Upper lobe of right lung (tissue), 1 donor: ENCODE measurements around the gene GPN3. TPM values are rescaled to one million over a fixed set of nuclear protein-coding genes. Genes with fewer than 3 reads are reported as not detected.

Experiments used
- ATAC-seq: fragments of 200-7000 bp; cut with Tn5 transposase; one replicate; pipeline ENCODE4 v1.9.1; 2020; ENCODE audit warnings: mild to moderate bottlenecking, moderate library complexity
- DNase-seq: peaks from one replicate; pipeline ENCODE4 v3.0.0-alpha.2; 2020
- H3K27ac ChIP-seq: fragments of 200-600 bp; one replicate; pipeline ENCODE4 v1.8.0; 2022
- H3K27me3 ChIP-seq: fragments of 200-600 bp; one replicate; pipeline ENCODE4 v1.8.0; 2022; ENCODE audit warnings: mild to moderate bottlenecking
- H3K36me3 ChIP-seq: fragments of 200-600 bp; one replicate; pipeline ENCODE4 v1.8.0; 2022
- H3K4me1 ChIP-seq: fragments of 200-600 bp; one replicate; pipeline ENCODE4 v1.8.0; 2022
- H3K4me3 ChIP-seq: fragments of 200-600 bp; one replicate; pipeline ENCODE4 v1.8.0; 2022; ENCODE audit warnings: mild to moderate bottlenecking
- H3K9me3 ChIP-seq: fragments of 200-600 bp; one replicate; pipeline ENCODE4 v1.8.0; 2022
- intact Hi-C: fragments of 100-400 bp; cut with DNase I; formaldehyde crosslinking; loops from one replicate; pipeline ENCODE4 v1.11.0; 2022
- long read RNA-seq: library from polyadenylated mRNA; unstranded; transcript quantifications from one replicate; pipeline ENCODE4 v2.0.0, GENCODE V29; 2021
- total RNA-seq: library from RNA; stranded (reverse); fragmentation: NEBNext Ultra II Directional; extraction: Animal tissue kit (Norgen Biotek cat#: 25700); gene quantifications from one replicate; pipeline ENCODE4 v1.2.1, GENCODE V29; 2021
- TF ChIP-seq, protein P1 (sequence below): fragments of 200-600 bp; IDR thresholded peaks from one replicate; pipeline ENCODE4 v1.8.0; 2022; ENCODE audit warnings: antibody characterized with exemption
- donor health status: DM: no; HTN: yes; CAD: no; lungs with severe emphysema.

The GPN3 gene
- total RNA-seq, result 25.5 TPM
- long read RNA-seq, transcript GPN3-201 (8 exons, 1,468 nt), result major isoform, 28 of 33 reads
- long read RNA-seq, partial matches to known transcripts, result 2 of 33 reads
- long read RNA-seq, other reads (novel, unspliced or antisense), result 1 of 33 reads

GRCh38 chr12:110468214-110469048 lies at the start of gene GPN3, which contains the start of gene FAM216A:
TSS of gene GPN3 (minus strand) at chr12:110468257. CDS start at chr12:110468203, 54 bp downstream.
TSS of gene FAM216A (plus strand) at chr12:110468845. CDS start at chr12:110468876, 31 bp downstream.
- Histone ChIP-seq H3K36me3 (peaks cover 15% of the 10 kb centered on the region), H3K27me3 (no peaks in the 10 kb centered on the region), H3K9me3 (no peaks in the 10 kb centered on the region), H3K4me1 (peaks cover 20% of the 10 kb centered on the region), H3K27ac (peak within 1 kb of the TSS; percentile 93), H3K4me3 (peak within 1 kb of the TSS; percentile 76)
- TF ChIP-seq, protein P1, sequence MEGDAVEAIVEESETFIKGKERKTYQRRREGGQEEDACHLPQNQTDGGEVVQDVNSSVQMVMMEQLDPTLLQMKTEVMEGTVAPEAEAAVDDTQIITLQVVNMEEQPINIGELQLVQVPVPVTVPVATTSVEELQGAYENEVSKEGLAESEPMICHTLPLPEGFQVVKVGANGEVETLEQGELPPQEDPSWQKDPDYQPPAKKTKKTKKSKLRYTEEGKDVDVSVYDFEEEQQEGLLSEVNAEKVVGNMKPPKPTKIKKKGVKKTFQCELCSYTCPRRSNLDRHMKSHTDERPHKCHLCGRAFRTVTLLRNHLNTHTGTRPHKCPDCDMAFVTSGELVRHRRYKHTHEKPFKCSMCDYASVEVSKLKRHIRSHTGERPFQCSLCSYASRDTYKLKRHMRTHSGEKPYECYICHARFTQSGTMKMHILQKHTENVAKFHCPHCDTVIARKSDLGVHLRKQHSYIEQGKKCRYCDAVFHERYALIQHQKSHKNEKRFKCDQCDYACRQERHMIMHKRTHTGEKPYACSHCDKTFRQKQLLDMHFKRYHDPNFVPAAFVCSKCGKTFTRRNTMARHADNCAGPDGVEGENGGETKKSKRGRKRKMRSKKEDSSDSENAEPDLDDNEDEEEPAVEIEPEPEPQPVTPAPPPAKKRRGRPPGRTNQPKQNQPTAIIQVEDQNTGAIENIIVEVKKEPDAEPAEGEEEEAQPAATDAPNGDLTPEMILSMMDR, result no peak
- ATAC-seq (peak; percentile 95), DNase-seq (peak; percentile 97)
- intact Hi-C loops, result no loop called here

- H3K9me3 ChIP-seq, result no peaks in the 10 kb centered on the region
- H3K36me3 ChIP-seq, result no peaks in the 10 kb centered on the region
- DNase-seq (no peak), ATAC-seq (no peak)
- TF ChIP-seq, protein P1, result no peak
- no peaks in the 10 kb centered on the region for H3K27me3 ChIP-seq
- H3K4me1 ChIP-seq, result no peaks in the 10 kb centered on the region
- no peak overlapping the region for H3K4me3 ChIP-seq
- H3K27ac ChIP-seq, result no peak overlapping the region
- intact Hi-C loops, result no loop called here
Observed at GRCh38 chr12:110516995-110517394, 48.9 kb upstream of the GPN3 start.

GRCh38 chr12:110514363-110514762 lies 46.3 kb upstream of the GPN3 start:
- intact Hi-C loops, result loop anchor here (5.0 kb wide), 1 partner anchor 88 kb away; no protein-coding TSS in a partner anchor
- H3K27ac ChIP-seq, result no peak overlapping the region
- H3K4me3 ChIP-seq, result no peak overlapping the region
- H3K4me1 ChIP-seq, result no peaks in the 10 kb centered on the region
- no peaks in the 10 kb centered on the region for H3K27me3 ChIP-seq
- no peaks in the 10 kb centered on the region for H3K36me3 ChIP-seq
- H3K9me3 ChIP-seq, result no peaks in the 10 kb centered on the region
- ATAC-seq, result no peak
- DNase-seq, result no peak
- TF ChIP-seq, protein P1, result no peak

- TF ChIP-seq, protein P1, result no peak
- DNase-seq (no peak), ATAC-seq (no peak)
- Histone ChIP-seq H3K9me3 (no peaks in the 10 kb centered on the region), H3K27me3 (no peaks in the 10 kb centered on the region), H3K36me3 (no peaks in the 10 kb centered on the region), H3K27ac (no peak overlapping the region), H3K4me3 (no peak overlapping the region), H3K4me1 (no peaks in the 10 kb centered on the region)
- intact Hi-C loops, result loop anchor here (5.0 kb wide), 1 partner anchor 88 kb away; no protein-coding TSS in a partner anchor
Observed at GRCh38 chr12:110513842-110514241, 45.8 kb upstream of the GPN3 start.

DNA sequence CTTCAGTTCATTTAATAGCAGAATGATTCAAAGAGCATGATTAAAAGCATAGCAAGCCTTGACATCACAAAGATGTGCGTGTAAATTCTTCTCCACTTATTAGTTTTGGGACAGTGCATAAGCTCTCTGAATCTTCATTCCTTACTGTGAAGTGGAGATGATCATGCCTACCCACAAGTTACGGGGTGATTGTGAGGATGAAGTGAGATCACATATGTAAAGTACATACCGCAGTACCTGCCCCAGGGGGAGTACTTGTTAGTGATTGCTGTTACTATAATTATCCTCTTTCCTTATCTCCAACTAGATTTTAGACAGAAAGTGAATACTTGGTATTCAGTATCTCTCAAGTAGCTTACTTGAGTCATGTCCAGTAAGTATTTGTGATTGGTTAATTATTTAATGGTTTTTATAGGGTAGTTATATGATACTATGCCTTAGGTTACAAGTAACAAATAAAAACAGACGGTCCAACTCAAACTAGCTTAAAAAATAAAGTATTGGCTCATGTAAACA lies 40.1 kb upstream of the GPN3 start:
- no peaks in the 10 kb centered on the region for H3K4me1 ChIP-seq
- intact Hi-C loops, result no loop called here

More for the DNA sequence above, 40.1 kb upstream of the GPN3 start:
- Histone ChIP-seq H3K4me3 (no peak overlapping the region), H3K27ac (no peak overlapping the region), H3K36me3 (no peaks in the 10 kb centered on the region), H3K27me3 (no peaks in the 10 kb centered on the region), H3K9me3 (no peaks in the 10 kb centered on the region)
- TF ChIP-seq, protein P1, result no peak
- DNase-seq (no peak), ATAC-seq (no peak)
